ENCODE measurements around the gene VPREB3.

- TF ChIP-seq POLR2A (IDR thresholded peaks at IDR 0.05), result no peak
- no peak for TF ChIP-seq CTCF (IDR thresholded peaks at IDR 0.05)
These were observed 32.1 kb downstream of the VPREB3 start for GRCh38 chr22:23722160-23722559.

All from body of pancreas (tissue), 4 donors.